ENCODE data around the gene GART.

The GART gene

GRCh38 chr21:33543505-33544129, 1.7 kb upstream of the GART start:
- peaks cover 55% of the 10 kb centered on the region for H4K20me1 ChIP-seq
- peak overlapping the region; percentile 83 for H3K4me3 ChIP-seq
- peaks cover 37% of the 10 kb centered on the region for H3K36me3 ChIP-seq
- no peaks in the 10 kb centered on the region for H3K9me3 ChIP-seq
- peak overlapping the region; percentile 85 for H3K4me2 ChIP-seq
- no peaks in the 10 kb centered on the region for H3K27me3 ChIP-seq
- peaks cover 33% of the 10 kb centered on the region for H3K4me1 ChIP-seq
- peak overlapping the region; percentile 98 for H3K27ac ChIP-seq
- H3K9ac ChIP-seq, result peak overlapping the region; percentile 98
- no peak for TF ChIP-seq Cebpa-rat (IDR thresholded peaks at IDR 0.05)

GRCh38 chr21:33542640-33543504, 955 bp upstream of the GART start, which contains the start of gene SON:
SON (plus strand) TSS chr21:33543038; CDS start chr21:33543093, 55 bp downstream.
- TF ChIP-seq Cebpa-rat (IDR thresholded peaks at IDR 0.05), result no peak
- no peaks in the 10 kb centered on the region for H3K27me3 ChIP-seq
- peak within 1 kb of the TSS; percentile 98 for H3K9ac ChIP-seq
- peaks cover 37% of the 10 kb centered on the region for H3K36me3 ChIP-seq
- peak within 1 kb of the TSS; percentile 91 for H3K4me2 ChIP-seq
- no peaks in the 10 kb centered on the region for H3K9me3 ChIP-seq
- peak within 1 kb of the TSS; percentile 83 for H3K4me3 ChIP-seq
- H3K4me1 ChIP-seq, result peaks cover 33% of the 10 kb centered on the region
- peaks cover 48% of the 10 kb centered on the region for H4K20me1 ChIP-seq
- H3K27ac ChIP-seq, result peak within 1 kb of the TSS; percentile 98

GRCh38 chr21:33541105-33541711, 709 bp downstream of the GART start:
- no peaks in the 10 kb centered on the region for H3K9me3 ChIP-seq
- peak overlapping the region; percentile 98 for H3K9ac ChIP-seq
- peaks cover 33% of the 10 kb centered on the region for H3K4me1 ChIP-seq
- no peaks in the 10 kb centered on the region for H3K27me3 ChIP-seq
- H3K27ac ChIP-seq, result peak overlapping the region; percentile 98
- peaks cover 31% of the 10 kb centered on the region for H4K20me1 ChIP-seq
- H3K4me3 ChIP-seq, result peak overlapping the region; percentile 83
- no peak for TF ChIP-seq Cebpa-rat (IDR thresholded peaks at IDR 0.05)
- peak overlapping the region; percentile 91 for H3K4me2 ChIP-seq
- peaks cover 38% of the 10 kb centered on the region for H3K36me3 ChIP-seq

- H3K4me3 ChIP-seq, result peak overlapping the region; percentile 83
- peaks cover 26% of the 10 kb centered on the region for H4K20me1 ChIP-seq
- peaks cover 29% of the 10 kb centered on the region for H3K4me1 ChIP-seq
- peak overlapping the region; percentile 98 for H3K27ac ChIP-seq
- H3K4me2 ChIP-seq, result peak overlapping the region; percentile 91
- no peaks in the 10 kb centered on the region for H3K27me3 ChIP-seq
- H3K36me3 ChIP-seq, result peaks cover 40% of the 10 kb centered on the region
- H3K9me3 ChIP-seq, result no peaks in the 10 kb centered on the region
- peak overlapping the region; percentile 98 for H3K9ac ChIP-seq
- no peak for TF ChIP-seq Cebpa-rat (IDR thresholded peaks at IDR 0.05)
These were observed 1.2 kb downstream of the GART start for GRCh38 chr21:33540711-33541104.

GRCh38 chr21:33539616-33540015, 2.3 kb downstream of the GART start:
- Histone ChIP-seq H3K27ac (no peak overlapping the region), H3K4me1 (peaks cover 18% of the 10 kb centered on the region), H3K9me3 (no peaks in the 10 kb centered on the region), H3K27me3 (no peaks in the 10 kb centered on the region), H4K20me1 (peaks cover 15% of the 10 kb centered on the region), H3K4me3 (no peak overlapping the region), H3K9ac (no peak overlapping the region), H3K4me2 (no peak overlapping the region; the same call in 1 of the 2 replicates), H3K36me3 (peaks cover 51% of the 10 kb centered on the region)
- TF ChIP-seq Cebpa-rat (IDR thresholded peaks at IDR 0.05), result no peak

- no peak overlapping the region for H3K4me3 ChIP-seq
- no peaks in the 10 kb centered on the region for H4K20me1 ChIP-seq
- H3K27me3 ChIP-seq, result no peaks in the 10 kb centered on the region
- H3K4me1 ChIP-seq, result peaks cover 14% of the 10 kb centered on the region
- peaks cover 75% of the 10 kb centered on the region for H3K36me3 ChIP-seq
- TF ChIP-seq Cebpa-rat (IDR thresholded peaks at IDR 0.05), result no peak
- no peaks in the 10 kb centered on the region for H3K9me3 ChIP-seq
- H3K27ac ChIP-seq, result no peak overlapping the region
- H3K9ac ChIP-seq, result no peak overlapping the region
- H3K4me2 ChIP-seq, result no peak overlapping the region
These were observed 4.7 kb downstream of the GART start for GRCh38 chr21:33537212-33537611.

GRCh38 chr21:33531007-33531406, 10.9 kb downstream of the GART start:
- Histone ChIP-seq H3K27ac (no peak overlapping the region), H3K36me3 (peaks cover 99% of the 10 kb centered on the region)

GRCh38 chr21:33522953-33523349, 19.0 kb downstream of the GART start:
- H3K27ac ChIP-seq, result no peak overlapping the region
- H3K4me1 ChIP-seq, result no peaks in the 10 kb centered on the region
- H4K20me1 ChIP-seq, result no peaks in the 10 kb centered on the region
- no peak overlapping the region for H3K4me2 ChIP-seq
- H3K4me3 ChIP-seq, result no peak overlapping the region
- no peak overlapping the region for H3K9ac ChIP-seq
- no peaks in the 10 kb centered on the region for H3K27me3 ChIP-seq
- peaks cover 87% of the 10 kb centered on the region for H3K36me3 ChIP-seq
- no peak for TF ChIP-seq Cebpa-rat (IDR thresholded peaks at IDR 0.05)
- no peaks in the 10 kb centered on the region for H3K9me3 ChIP-seq

More at GRCh38 chr21:33531007-33531406, 10.9 kb downstream of the GART start:
- Histone ChIP-seq H4K20me1 (no peaks in the 10 kb centered on the region), H3K4me1 (no peaks in the 10 kb centered on the region), H3K27me3 (no peaks in the 10 kb centered on the region), H3K9ac (no peak overlapping the region), H3K9me3 (no peaks in the 10 kb centered on the region), H3K4me2 (no peak overlapping the region), H3K4me3 (no peak overlapping the region)
- TF ChIP-seq Cebpa-rat (IDR thresholded peaks at IDR 0.05), result no peak

- H3K36me3 ChIP-seq, result peaks cover 87% of the 10 kb centered on the region
These were observed 19.5 kb downstream of the GART start for GRCh38 chr21:33522297-33522952.

More at GRCh38 chr21:33522297-33522952, 19.5 kb downstream of the GART start:
- no peak overlapping the region for H3K4me3 ChIP-seq
- H3K4me1 ChIP-seq, result no peaks in the 10 kb centered on the region
- no peaks in the 10 kb centered on the region for H4K20me1 ChIP-seq
- H3K9ac ChIP-seq, result no peak overlapping the region
- no peak overlapping the region for H3K27ac ChIP-seq
- H3K4me2 ChIP-seq, result no peak overlapping the region
- TF ChIP-seq Cebpa-rat (IDR thresholded peaks at IDR 0.05), result no peak
- H3K27me3 ChIP-seq, result no peaks in the 10 kb centered on the region
- no peaks in the 10 kb centered on the region for H3K9me3 ChIP-seq
